Osteoblast (primary cell): ENCODE data around the gene SRSF7. TPM values are rescaled to one million over a fixed set of nuclear protein-coding genes. Genes with fewer than 3 reads are reported as not detected.

ENCODE experiments used
- DNase-seq: peaks from one replicate; pipeline ENCODE4 v3.0.0; 2011; ENCODE audit warnings: low spot score, mixed read lengths; ENCODE audit not compliant: insufficient read length; ENCODE audit errors: missing footprints
- H2AFZ ChIP-seq: 2 replicates; pipeline ENCODE4 v1.6.0; 2011; ENCODE audit warnings: mild to moderate bottlenecking, low read length
- H3K27ac ChIP-seq: 2 replicates; pipeline ENCODE4 v1.5.1; 2011; ENCODE audit warnings: mild to moderate bottlenecking, low read depth, low read length, moderate library complexity
- H3K27me3 ChIP-seq: 2 replicates; pipeline ENCODE4 v1.6.0; 2012; ENCODE audit warnings: mild to moderate bottlenecking, control low read depth, inconsistent platforms, low read length, moderate library complexity; ENCODE audit not compliant: insufficient read depth
- H3K36me3 ChIP-seq: 2 replicates; pipeline ENCODE4 v1.5.1; 2011; ENCODE audit warnings: mild to moderate bottlenecking, low read length, control low read depth, moderate library complexity; ENCODE audit not compliant: insufficient read depth
- H3K4me1 ChIP-seq: 2 replicates; pipeline ENCODE4 v1.5.1; 2011; ENCODE audit warnings: mild to moderate bottlenecking, low read length, control low read depth, moderate library complexity; ENCODE audit not compliant: insufficient read depth
- H3K4me2 ChIP-seq: 2 replicates; pipeline ENCODE4 v1.6.0; 2011; ENCODE audit warnings: mild to moderate bottlenecking, low read length; ENCODE audit not compliant: insufficient read depth
- H3K4me3 ChIP-seq: fragments of 200-600 bp; sonication (generic); 3 replicates; pipeline ENCODE4 v1.5.1; 2012; ENCODE audit warnings: mild to moderate bottlenecking, low read length, inconsistent platforms; ENCODE audit not compliant: insufficient read depth
- H3K79me2 ChIP-seq: 2 replicates; pipeline ENCODE4 v1.6.0; 2012; ENCODE audit warnings: mild to moderate bottlenecking, low read length, control low read depth, inconsistent platforms; ENCODE audit not compliant: insufficient read depth
- H3K9me3 ChIP-seq: 2 replicates; pipeline ENCODE4 v1.5.1; 2011; ENCODE audit warnings: low read depth, low read length, control low read depth
- H4K20me1 ChIP-seq: 2 replicates; pipeline ENCODE4 v1.6.0; 2012; ENCODE audit warnings: mild to moderate bottlenecking, low read length, control low read depth; ENCODE audit not compliant: insufficient read depth
- total RNA-seq: library from RNA; depleted of rRNA; stranded (reverse); fragments of >200 nt; gene quantifications from 2 replicates; pipeline ENCODE4 v1.2.3, GENCODE V29; 2012
- TF ChIP-seq, protein P1 (sequence below): IDR thresholded peaks from 2 replicates; pipeline ENCODE4 v1.5.1; 2011; ENCODE audit warnings: mild to moderate bottlenecking, low read depth, low read length, moderate library complexity; ENCODE audit errors: extremely low read depth

The SRSF7 gene
- total RNA-seq, 1 donor = 48.1 TPM

DNA sequence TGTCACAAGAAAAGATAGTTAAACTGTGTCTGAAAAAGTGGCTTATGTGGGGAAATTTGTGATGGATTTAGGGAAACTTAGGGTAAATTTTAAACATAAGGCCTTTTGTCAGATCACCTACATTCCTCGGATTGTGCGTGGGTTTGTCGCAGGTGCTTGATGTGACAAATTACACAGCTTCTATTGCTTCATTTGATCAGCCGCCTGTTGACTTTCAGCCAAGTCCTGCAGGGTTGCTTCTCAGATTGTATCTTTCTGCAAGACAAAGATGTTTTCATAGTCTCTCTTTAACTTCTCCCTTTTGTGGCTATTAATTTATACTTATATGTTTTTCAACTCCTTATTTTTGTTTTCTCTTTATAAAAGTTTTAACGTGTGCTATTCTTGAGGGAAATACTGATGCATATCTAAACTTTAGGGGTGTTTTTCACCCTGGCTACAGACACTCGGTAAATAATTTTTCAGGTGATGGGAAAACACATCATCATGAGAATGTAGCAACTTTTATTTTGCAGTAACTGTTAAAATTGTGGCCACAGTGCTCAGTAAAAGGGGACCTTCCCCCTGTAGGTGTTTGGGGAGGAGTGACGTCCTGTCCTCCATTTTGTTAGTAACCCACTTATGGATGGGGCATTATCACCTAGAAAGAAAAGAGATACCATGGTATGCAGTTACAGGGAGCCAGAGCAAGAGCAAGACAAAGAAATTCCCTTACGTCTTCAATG is 53.9 kb downstream of the SRSF7 start:
- Histone ChIP-seq H3K27me3 (no peaks in the 10 kb centered on the region), H3K79me2 (no peaks in the 10 kb centered on the region), H3K36me3 (no peaks in the 10 kb centered on the region), H2AFZ (no peak overlapping the region), H3K4me3 (no peak overlapping the region), H3K4me2 (no peak overlapping the region), H3K27ac (no peak overlapping the region), H4K20me1 (no peaks in the 10 kb centered on the region), H3K9me3 (no peaks in the 10 kb centered on the region), H3K4me1 (peaks cover 18% of the 10 kb centered on the region)
- TF ChIP-seq, protein P1, sequence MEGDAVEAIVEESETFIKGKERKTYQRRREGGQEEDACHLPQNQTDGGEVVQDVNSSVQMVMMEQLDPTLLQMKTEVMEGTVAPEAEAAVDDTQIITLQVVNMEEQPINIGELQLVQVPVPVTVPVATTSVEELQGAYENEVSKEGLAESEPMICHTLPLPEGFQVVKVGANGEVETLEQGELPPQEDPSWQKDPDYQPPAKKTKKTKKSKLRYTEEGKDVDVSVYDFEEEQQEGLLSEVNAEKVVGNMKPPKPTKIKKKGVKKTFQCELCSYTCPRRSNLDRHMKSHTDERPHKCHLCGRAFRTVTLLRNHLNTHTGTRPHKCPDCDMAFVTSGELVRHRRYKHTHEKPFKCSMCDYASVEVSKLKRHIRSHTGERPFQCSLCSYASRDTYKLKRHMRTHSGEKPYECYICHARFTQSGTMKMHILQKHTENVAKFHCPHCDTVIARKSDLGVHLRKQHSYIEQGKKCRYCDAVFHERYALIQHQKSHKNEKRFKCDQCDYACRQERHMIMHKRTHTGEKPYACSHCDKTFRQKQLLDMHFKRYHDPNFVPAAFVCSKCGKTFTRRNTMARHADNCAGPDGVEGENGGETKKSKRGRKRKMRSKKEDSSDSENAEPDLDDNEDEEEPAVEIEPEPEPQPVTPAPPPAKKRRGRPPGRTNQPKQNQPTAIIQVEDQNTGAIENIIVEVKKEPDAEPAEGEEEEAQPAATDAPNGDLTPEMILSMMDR = no peak
- no peak for DNase-seq

Other genes with a start within 250 kb of the SRSF7 start
- gene HNRNPLL, start 148.4 kb downstream of the SRSF7 start, total RNA-seq = 46.0 and 53.9 TPM in 2 replicates
- 50.7 and 54.2 TPM in 2 replicates for gene GALM, start 85.2 kb downstream of the SRSF7 start, total RNA-seq
- 4.3 and 5.3 TPM in 2 replicates for gene GEMIN6, start 26.8 kb upstream of the SRSF7 start, total RNA-seq
- 19.5 and 28.0 TPM in 2 replicates for gene DHX57, start 124.6 kb upstream of the SRSF7 start, total RNA-seq
- 16.6 and 16.8 TPM in 2 replicates for gene MORN2, start 124.6 kb upstream of the SRSF7 start, total RNA-seq
- gene ARHGEF33, start 138.5 kb upstream of the SRSF7 start, total RNA-seq = 0.29 and 0.72 TPM in 2 replicates